ENCODE data around the gene GIMAP6.

GRCh38 chr7:150594805-150595204 lies 37.4 kb downstream of the GIMAP6 start:
- TF ChIP-seq CTCF (IDR thresholded peaks at IDR 0.05) (no peak), EP300 (IDR thresholded peaks at IDR 0.05) (no peak)

All from ovary (tissue), 3 donors.